Measurements from ENCODE around the gene TMEM129.
A peak's percentile ranks its signal among the peaks of the same experiment; 100 is the strongest.

The TMEM129 gene

GRCh38 chr4:1721666-1722550 lies 785 bp upstream of the TMEM129 start:
- peak overlapping the region; percentile 98 for H3K27ac ChIP-seq
- peaks cover 26% of the 10 kb centered on the region for H3K36me3 ChIP-seq
- TF ChIP-seq, protein P1, sequence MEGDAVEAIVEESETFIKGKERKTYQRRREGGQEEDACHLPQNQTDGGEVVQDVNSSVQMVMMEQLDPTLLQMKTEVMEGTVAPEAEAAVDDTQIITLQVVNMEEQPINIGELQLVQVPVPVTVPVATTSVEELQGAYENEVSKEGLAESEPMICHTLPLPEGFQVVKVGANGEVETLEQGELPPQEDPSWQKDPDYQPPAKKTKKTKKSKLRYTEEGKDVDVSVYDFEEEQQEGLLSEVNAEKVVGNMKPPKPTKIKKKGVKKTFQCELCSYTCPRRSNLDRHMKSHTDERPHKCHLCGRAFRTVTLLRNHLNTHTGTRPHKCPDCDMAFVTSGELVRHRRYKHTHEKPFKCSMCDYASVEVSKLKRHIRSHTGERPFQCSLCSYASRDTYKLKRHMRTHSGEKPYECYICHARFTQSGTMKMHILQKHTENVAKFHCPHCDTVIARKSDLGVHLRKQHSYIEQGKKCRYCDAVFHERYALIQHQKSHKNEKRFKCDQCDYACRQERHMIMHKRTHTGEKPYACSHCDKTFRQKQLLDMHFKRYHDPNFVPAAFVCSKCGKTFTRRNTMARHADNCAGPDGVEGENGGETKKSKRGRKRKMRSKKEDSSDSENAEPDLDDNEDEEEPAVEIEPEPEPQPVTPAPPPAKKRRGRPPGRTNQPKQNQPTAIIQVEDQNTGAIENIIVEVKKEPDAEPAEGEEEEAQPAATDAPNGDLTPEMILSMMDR (IDR thresholded peaks at IDR 0.05): no peak
- no peaks in the 10 kb centered on the region for H3K9me3 ChIP-seq
- H3K4me1 ChIP-seq (ENCODE audit: control insufficient read depth in 1 of 2, insufficient read depth in 1 of 2, low read depth in 1 of 2, low read length in 1 of 2): peaks cover 72 to 78% of the 10 kb centered on the region in 2 experiments
- H3K27me3 ChIP-seq: no peaks in the 10 kb centered on the region
- H3K4me3 ChIP-seq (ENCODE audit: low read depth in 1 of 2, low read length in 1 of 2): peak overlapping the region; percentile 82 to 90

DNA sequence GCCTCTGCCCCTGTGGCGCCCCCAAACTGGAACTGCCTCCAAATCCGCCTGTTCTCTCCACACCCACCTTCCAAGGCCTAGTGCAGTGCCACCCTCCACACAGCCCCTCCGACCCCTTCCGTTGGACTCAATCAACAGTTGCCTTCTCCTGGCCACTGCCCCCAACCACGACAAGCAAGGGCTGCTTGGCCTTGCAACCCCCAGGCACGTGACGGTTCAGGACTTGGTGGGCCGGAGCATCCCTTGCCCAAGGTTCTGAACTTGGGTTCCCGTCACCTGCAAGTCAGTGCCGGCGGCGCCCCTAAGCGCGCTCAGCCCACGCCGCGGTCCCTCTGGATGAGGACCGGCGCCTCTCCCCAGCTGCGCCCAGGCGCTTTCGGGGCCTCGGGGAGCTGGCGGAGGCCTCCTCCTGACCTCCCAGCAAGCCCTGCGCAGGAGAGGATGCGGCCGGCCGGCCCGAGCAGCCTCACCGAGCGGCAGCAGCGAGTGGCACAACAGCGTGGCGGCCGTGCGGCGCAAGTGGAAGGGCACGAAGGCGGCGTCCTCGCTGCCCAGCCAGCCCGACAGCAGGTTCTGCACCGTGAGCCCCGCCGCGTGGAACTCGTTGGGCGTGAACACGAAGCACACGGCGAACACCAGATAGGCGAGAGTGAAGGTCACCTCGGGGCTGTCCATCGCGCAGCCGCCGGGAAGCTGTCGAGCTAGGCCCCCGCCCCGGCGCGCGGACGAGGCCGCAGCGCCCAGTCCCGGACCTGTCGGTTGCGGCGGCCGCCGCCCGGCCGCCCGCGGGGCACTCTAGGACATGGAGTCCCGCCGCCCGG lies 750 bp downstream of the TMEM129 start:
- H3K9me3 ChIP-seq: no peaks in the 10 kb centered on the region
- H3K36me3 ChIP-seq: peaks cover 24% of the 10 kb centered on the region
- H3K27ac ChIP-seq: peak overlapping the region; percentile 98
- H3K27me3 ChIP-seq: no peaks in the 10 kb centered on the region
- TF ChIP-seq, protein P1 (IDR thresholded peaks at IDR 0.05): peak; percentile 6
- peak overlapping the region; percentile 82 to 90 for H3K4me3 ChIP-seq (ENCODE audit: low read depth in 1 of 2, low read length in 1 of 2)
- H3K4me1 ChIP-seq (ENCODE audit: control insufficient read depth in 1 of 2, insufficient read depth in 1 of 2, low read depth in 1 of 2, low read length in 1 of 2): peaks cover 66 to 74% of the 10 kb centered on the region in 2 experiments

- Histone ChIP-seq H3K27me3 (no peaks in the 10 kb centered on the region), H3K4me1 (ENCODE audit: control insufficient read depth in 1 of 2, insufficient read depth in 1 of 2, low read depth in 1 of 2, low read length in 1 of 2) (peaks cover 66 to 75% of the 10 kb centered on the region in 2 experiments), H3K4me3 (ENCODE audit: low read depth in 1 of 2, low read length in 1 of 2) (no peak overlapping the region), H3K9me3 (no peaks in the 10 kb centered on the region), H3K36me3 (peaks cover 21% of the 10 kb centered on the region), H3K27ac (peak overlapping the region; percentile 9)
- TF ChIP-seq, protein P1 (IDR thresholded peaks at IDR 0.05): no peak
Observed at GRCh38 chr4:1718095-1718850, 2.9 kb downstream of the TMEM129 start.

DNA sequence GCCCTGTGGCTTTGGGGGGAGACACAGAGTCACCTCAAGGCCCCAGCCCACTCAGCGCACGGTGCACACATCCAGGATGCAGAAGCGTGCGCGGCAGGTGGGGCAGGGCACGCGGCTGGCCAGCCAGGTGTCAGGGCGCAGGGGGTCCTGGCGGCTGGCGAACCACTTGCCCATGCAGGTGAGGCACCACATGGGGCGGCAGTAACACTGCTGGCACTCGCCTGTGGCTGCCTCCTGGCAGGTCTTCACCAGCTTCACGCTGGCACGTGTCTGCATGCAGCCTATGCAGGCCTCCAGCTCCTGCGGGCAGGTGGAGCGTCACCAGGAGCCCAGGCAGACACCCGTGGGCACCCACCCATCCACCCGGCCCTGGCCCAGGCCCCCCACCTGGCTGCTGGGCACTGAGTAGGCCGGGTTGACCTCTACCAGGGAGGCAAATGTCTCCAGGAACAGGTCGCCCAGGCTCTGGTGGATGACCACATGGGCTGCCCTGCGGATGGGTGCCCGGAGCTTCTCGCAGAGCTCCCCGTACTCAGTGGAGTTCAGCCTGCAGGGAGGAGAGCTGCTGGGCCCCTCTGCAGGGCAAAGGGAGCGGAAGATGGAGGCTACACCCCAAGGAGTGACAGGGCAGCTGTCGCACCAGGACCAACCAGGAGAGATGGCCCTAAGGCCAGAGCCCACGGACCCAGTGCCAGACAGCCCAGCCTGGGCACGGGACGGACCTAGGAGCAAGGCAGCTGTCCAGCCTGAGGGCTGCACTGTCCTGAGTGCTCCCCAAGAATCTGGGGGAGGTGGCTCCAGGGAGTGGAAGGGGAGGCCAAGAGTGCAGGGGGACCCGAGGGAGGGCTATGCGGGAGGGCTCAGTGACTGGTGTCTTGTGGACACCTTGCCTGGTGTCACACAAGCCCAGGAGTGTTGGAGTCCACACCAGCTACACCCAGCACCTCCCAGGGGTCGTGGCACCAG lies 3.7 kb downstream of the TMEM129 start:
- no peaks in the 10 kb centered on the region for H3K9me3 ChIP-seq
- H3K36me3 ChIP-seq: peaks cover 21% of the 10 kb centered on the region
- no peaks in the 10 kb centered on the region for H3K27me3 ChIP-seq
- TF ChIP-seq, protein P1 (IDR thresholded peaks at IDR 0.05): no peak
- no peak overlapping the region for H3K4me3 ChIP-seq (ENCODE audit: low read depth in 1 of 2, low read length in 1 of 2)
- peak overlapping the region; percentile 9 for H3K27ac ChIP-seq
- peaks cover 61 to 70% of the 10 kb centered on the region in 2 experiments for H3K4me1 ChIP-seq (ENCODE audit: control insufficient read depth in 1 of 2, insufficient read depth in 1 of 2, low read depth in 1 of 2, low read length in 1 of 2)

Measured in neutrophil (primary cell).